Measurements from ENCODE around the gene PCDH8. TPM values are rescaled to one million over a fixed set of nuclear protein-coding genes. Genes with fewer than 3 reads are reported as not detected.
"Not testable (repeated sequence)": the region's sequence is repeated elsewhere in the genome, so short reads cannot be mapped to it uniquely, and the experiment has no call there.

The PCDH8 gene
- total RNA-seq, 1 experiment from 2014 or later = not detected

DNA sequence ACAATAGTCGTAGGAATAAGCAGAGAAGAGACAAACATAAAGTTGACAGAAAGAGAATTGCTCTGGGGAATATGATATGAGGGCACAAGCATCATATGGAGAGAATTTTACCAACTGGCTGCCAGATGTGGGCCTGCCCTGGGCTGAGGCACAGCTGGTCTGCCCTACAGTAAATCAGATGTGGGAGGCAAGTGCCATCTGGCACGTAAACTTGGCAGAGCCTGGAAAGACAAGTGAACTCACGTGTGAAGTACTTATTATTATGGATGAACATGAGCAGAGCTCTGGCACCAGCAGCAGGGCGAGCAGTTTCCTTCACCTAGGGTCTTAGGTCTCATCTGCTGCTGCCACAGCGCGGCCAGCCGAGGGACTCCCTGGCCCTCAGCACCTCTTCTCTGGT, 20.6 kb downstream of the PCDH8 start:
- DNase-seq (ENCODE audit: low read depth) = no peak

DNA sequence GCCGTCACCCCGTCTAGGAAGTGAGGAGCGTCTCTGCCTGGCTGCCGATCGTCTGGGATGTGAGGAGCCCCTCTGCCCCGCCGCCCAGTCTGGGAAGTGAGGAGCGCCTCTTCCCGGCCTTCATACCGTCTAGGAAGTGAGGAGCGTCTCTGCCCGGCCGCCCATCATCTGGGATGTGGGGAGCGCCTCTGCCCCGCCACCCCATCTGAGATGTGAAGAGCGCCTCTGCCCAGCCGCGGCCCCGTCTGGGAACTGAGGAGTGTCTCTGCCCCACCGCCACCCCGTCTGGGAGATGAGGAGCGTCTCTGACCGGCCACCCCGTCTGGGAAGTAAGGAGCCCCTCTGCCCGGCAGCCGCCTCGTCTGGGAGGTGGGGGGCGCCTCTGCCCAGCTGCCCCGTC, 30.6 kb downstream of the PCDH8 start:
- not testable (repeated sequence) for DNase-seq (ENCODE audit: low read depth)

DNA sequence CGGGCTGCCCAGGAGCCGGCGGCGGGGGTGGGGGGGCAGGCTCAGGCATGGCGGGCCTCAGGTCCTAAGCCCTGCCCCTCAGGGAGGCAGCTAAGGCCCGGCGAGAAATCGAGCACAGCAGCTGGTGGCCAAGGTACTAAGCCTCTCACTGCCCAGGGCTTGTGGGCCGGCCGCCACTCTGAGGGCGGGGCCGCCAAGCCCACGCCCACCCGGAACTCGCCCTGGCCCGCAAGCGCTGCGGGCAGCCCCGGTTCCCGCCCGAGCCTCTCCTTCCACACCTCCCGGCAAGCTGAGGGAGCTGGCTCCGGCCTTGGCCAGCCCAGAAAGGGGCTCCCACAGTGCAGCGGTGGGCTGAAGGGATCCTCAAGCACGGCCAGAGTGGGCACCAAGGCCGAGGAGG, 33.1 kb downstream of the PCDH8 start:
- no peak for DNase-seq (ENCODE audit: low read depth)

DNA sequence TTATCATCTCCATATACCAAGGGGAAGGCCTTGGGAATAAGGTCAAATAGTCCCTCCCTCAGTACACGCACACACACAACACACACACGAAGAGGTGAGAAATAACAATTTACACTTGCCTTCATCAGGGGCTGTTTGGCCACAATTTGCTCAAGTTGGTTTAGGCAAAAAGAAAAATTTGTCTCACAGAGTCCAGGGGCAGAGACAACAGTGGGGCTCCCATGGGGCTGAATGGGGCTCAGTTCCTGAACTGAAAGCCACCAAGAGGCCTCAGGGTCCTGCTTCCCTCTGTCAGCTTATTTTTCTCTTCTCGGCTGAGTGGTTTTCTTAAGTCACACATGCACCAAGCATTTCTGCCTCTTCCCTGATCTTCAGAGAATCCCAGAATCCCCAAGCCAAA, 35.5 kb downstream of the PCDH8 start:
- no peak for DNase-seq (ENCODE audit: low read depth)

DNA sequence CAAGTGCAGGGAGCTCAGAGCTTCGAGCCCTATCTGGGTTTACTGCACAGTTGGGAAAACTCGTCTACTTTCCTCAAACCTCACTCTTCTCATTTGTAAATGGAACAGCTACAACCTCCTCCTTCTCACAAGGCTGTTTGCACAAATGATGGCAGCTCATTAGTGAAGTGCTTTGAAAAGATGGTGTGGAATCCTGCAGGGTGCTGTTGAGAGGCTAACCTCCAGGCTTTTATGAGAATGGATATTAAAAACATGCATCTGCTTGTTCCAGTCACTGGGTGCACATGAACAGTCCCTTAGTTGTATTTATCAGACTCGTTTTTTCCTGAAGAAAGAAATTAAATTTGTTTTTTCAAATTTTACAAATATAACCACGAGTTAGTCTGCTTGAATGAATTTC, 36.6 kb downstream of the PCDH8 start:
- no peak for DNase-seq (ENCODE audit: low read depth)

DNA sequence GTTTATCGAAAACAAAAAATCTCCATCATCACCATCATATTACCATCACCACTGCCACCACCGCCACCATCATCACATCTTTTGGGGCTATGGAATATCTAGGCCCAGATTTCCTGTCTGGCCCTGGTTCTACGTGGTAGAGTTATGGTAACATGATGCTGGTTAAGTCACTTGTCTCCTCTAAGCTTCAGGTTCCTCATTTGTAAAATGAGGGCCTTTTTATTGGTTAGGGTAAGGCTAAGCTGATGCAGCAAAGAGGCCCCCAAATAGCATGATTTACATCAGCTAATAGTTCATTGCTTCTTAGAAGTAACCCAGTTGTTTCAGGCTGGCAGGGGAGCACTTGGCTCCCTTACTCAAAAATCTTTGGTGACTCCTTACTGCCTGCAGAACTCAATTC, 37.9 kb downstream of the PCDH8 start:
- DNase-seq (ENCODE audit: low read depth) = no peak

DNA sequence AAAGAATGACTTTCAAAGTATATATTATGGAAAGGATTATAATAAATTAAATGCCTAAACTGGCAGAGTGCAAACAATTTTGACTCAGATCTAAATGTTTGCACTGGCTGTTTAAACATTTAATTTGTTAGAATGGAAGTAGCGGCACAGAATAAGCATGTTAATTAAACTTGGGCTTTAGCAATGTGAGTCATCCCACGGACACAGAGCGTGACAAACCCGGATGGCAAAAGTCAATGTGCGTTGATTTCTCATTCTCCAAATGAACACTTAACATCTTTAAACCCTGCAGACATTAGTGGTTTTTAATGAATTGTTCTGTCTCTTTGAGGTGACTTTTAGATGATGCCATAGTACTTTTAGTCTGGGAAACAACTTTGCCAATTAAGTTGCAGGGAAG, 38.4 kb downstream of the PCDH8 start:
- no peak for DNase-seq (ENCODE audit: low read depth)

DNA sequence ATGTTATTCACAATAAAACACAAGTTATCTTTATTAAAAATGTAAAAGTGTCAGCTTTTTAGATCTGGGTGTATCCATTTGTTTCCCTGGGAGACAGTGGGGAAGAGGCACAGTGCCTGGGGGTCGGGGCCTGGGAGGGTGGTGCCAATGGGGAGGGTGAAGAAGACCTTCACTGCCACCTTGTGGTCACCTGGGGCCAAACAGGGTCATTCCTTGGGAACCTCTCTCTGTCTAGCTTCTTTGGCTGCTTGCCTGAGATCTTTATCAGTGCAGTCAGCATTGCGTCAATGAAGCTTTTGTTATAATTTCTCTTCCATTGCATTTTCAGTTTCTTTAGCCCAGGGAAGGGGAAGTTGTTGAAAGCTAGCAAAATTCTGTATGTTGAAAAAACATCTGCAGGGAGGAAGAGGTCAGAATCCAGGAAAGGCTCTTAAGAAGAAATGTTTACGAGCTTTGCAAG, 39.1 kb downstream of the PCDH8 start:
- peak; percentile 93 for DNase-seq (ENCODE audit: low read depth)

DNA sequence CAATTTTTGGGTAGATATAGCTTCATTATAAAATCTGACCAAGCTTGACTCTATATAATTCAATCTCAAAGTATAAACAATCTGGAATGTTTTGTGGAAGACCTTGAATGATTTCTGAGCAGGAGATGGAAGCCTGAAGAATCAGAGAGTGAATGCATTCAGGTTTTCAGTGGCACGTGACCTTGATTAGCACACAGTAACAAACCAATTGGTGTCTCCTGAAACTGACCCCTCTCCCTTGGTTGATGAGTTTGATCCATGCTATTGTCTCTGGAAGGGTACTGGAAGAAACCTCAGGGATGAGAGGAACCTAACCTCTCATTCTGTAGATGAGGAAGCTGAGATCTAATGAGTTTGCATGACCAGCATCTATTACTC, 39.6 kb downstream of the PCDH8 start:
- no peak for DNase-seq (ENCODE audit: low read depth)

DNA sequence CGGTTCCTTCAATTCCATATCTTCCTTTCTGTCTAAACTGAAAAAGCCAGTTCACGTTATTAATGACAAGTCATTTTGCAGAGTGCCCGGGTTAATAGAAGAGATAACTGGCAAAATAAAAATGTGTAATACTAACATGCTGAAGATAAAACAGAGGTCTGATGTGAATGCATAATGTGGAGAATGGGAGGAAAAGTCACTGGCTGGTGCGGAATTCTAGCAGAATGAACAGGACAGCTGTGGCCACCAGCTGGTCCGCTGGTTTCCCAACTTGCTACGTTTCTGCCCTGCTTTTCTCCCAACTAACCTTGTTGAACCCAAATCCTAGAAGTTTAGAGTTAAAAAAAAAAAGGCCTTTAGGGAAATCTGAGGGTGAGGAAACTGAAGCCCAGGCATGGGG, 42.4 kb downstream of the PCDH8 start:
- no peak for DNase-seq (ENCODE audit: low read depth)

DNA sequence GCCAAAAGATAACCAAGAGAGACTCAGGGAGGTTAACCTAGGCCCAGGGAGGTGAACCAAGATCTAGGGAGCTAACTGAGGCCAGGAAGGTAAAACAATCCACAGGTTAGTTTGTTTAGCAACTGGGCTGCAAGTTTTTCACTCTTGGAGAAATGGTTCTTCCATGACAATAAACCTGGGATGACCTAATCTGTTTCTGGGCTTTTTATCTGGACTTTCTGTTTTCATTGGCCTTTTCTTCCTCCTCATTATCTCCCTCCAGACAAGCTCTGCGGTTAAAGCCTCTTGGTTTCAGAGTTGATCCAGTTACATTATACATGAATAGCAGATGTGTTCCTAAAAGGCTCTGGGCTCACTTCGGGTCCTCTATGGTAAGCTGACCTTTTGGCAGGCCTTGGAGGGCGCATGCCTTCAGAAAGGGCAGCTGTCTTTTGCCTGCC, 44.2 kb downstream of the PCDH8 start:
- no peak for DNase-seq (ENCODE audit: low read depth)

DNA sequence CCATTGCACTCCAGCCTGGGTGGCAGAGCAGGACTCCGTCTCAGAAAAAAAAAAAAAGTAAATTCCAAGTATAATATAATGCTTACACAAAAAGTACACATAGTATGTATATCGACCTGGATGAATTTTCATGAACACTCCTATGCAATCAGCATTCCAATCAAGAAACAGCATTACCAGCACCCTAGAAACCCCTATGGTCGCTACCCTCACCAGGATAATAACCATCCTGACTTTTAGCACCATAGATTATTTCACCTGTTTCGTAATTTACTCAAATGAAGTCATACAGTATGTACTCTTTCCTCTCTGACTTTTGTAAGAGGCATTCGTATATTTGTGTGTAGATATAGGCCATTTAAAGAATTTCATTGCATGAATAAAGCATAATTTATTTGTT, 47.6 kb downstream of the PCDH8 start:
- DNase-seq (ENCODE audit: low read depth) = no peak

DNA sequence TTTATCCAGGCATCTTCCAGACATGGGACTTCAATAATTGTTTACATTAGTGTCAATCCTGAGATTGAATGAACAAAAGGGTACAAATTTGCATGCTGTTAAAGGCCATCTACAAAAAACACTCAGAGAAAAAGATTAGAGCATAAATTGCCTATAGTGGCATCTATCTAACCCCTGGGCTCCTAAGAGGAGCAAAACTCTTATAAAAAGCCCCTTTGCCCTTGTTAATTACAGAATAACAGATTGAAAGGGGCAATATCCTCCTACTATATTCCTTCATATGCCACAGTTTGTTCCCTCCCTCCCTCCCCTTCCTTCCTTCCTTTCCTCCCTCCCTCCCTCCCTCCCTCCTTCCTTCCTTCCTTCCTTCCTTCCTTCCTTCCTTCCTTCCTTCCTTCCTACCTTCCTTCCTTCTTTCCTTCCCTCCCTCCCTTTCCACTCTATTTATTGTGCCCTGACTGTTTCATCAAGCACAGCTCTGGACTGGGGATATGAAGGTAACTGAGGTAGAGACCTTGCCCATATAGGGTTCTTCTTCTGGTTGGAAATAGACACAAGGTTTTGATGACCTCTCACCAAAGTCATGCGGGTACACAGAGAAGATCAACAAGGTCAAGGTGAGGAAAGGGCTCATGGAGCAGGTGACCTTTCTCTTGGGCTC, 49.5 kb downstream of the PCDH8 start:
- DNase-seq (ENCODE audit: low read depth) = no peak

DNA sequence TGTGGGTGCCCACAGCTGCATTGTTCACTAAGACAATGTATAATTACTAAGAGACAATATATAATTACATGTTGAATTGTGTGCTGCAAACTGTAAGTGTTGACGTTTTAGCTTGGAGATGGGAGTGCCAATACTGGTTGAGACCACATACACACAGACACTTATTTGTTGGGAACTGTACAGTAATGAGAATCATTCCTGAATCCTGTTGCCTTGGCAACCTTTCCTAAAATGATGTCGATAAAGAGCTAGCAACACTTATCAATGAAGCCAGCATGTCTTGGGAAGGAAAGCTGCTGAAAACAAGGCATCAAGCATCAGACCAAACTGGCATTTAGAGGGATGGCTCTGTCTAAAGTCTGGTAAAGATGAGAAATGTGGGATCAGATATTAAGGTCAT, 51.3 kb downstream of the PCDH8 start:
- no peak for DNase-seq (ENCODE audit: low read depth)

DNA sequence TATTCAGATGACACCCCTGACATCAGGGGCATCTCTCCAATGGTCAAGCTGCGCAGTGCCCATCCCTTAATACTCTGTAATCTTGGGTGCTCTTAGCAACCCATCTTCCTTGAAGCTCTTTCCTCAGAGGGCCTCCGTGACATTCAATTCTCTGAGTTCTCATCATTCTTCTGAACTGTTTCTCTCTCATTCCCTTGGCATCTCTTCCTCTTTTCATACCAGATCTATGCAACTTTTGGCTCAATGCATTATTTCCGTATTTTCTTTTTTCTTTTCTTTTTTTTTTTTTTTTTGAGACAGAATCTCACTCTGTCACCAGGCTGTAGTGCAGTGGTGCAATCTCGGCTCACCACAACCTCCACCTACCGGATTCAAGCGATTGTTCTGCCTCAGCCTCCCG, 53.9 kb downstream of the PCDH8 start:
- no peak for DNase-seq (ENCODE audit: low read depth)

DNA sequence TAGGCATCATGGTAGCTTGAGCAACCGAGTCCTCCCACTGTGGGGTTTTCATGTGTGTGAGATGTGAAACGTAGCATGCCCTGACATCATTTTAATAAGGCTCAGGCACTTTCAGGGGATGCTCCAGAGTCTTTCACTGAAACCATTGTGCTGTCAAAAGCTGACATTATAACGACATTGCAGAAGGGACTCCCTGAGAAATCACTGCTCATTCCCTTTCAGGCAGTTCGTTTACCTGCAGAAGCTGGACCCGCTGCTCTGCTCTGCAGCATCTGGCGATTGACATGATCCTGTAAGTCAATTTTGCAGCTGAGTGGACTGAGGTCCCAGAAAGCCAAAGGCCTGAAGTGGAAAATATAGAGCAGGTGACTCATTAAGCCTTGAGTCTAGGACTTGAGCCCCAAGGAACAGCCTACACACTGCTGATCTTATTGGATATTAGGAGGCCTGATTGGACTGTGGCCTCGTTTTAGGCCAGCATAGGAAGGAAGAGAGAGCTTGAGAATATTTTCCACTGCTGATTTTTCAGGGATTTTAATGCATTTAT, 54.9 kb downstream of the PCDH8 start:
- no peak for DNase-seq (ENCODE audit: low read depth)

Small RNA genes lying within 50 kb of the gene (small RNA-seq; reads per million reads assigned to genes)
- gene MIR759 = not detected

Other genes starting within 250 kb of the PCDH8 start
- gene HNRNPA1L2, start 206.2 kb downstream of the PCDH8 start, total RNA-seq (2014; rRNA removed; shearing (Covaris generic)) = 3.0 and 3.1 TPM in 2 replicates
- gene SUGT1, start 195.8 kb downstream of the PCDH8 start, total RNA-seq (2014; rRNA removed; shearing (Covaris generic)) = 60.6 and 79.5 TPM in 2 replicates
- gene CNMD, start 108.8 kb downstream of the PCDH8 start, total RNA-seq (2014; rRNA removed; shearing (Covaris generic)) = not detected in 2 replicates
- gene OLFM4, start 180.2 kb upstream of the PCDH8 start, total RNA-seq (2014; rRNA removed; shearing (Covaris generic)) = not detected in 2 replicates